Measurements from ENCODE around the gene E2F3.

E2F3 gene

DNA sequence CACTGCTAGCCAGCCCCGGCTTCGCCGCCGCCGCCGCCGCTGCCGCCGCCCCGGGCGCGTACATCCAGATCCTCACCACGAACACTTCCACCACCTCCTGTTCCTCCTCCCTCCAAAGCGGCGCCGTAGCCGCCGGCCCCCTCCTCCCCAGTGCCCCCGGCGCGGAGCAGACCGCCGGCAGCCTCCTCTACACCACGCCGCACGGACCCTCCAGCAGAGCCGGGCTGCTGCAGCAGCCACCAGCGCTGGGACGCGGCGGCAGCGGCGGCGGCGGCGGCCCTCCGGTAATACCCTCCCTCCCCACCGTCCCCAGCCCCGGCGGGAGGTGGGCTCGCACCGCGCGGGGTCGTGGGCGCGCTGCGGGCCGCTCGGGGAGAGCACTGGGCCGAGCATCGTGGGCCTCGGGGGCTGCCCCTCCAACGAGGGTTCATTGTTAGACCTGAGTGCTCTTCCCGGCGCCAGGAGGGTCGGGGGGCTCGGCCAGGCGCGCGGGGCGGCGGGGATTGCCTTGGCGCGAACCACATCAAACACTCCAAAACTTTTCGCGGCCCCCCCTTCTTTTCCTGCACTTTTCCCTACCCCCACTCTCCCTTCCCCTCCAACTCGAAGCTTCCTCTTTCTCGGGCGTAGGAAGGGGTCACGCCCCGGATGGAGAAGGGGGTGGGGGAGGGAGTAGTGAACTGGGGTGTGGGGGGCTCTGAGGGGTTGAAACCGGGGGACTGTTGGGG is 827 bp downstream of the E2F3 start:
- peak in 1 of 2 donors; percentile 39 for DNase-seq (ENCODE audit: low read depth in 2 of 2)

GRCh38 chr6:20403070-20403765 is 1.5 kb downstream of the E2F3 start:
- peak; percentile 88 to 92 for DNase-seq (ENCODE audit: low read depth in 2 of 2)

DNA sequence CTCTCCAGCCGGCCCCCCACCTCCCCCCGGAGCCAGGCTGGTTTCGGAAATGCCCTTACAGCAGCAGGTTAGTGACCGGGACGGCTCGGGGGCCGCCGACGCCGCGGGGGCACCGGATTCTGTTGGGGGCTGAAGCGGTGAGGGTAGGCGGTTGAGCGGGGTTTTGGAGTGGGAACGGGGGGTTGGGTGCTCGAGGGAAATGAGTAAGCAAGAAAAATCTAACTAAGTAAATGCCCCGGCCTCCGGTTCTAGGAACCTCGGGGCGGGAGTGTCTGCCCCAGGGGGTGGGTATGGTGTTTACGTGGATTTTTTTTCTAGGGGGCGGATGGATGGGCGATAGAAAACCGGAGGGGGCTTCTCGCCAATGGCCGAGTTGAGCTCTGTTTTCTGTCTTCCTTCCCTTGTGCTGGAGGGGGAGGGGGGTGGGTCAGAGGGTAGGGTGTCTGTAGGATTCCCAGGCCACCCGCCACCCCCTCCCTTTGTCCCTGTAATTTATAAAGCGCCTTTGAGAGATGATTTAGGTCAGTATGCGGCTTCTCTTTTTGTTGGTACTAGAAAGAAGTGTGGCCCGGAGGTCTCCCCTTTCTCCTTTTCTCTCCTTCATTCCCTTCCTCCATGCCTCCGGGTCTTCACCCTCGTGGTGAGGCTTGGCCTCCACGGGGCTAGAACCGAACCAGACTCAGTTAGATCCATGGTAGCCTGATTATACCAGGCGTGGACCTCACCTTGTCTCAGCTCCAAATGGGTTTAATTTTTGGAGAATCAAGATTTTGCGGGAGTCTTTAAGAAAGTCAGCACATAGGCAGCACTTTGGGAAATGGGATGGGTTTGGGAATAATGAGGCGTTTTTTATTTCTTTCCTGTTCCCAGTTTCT is 2.3 kb downstream of the E2F3 start:
- peak; percentile 73 to 75 for DNase-seq (ENCODE audit: low read depth in 2 of 2)

DNA sequence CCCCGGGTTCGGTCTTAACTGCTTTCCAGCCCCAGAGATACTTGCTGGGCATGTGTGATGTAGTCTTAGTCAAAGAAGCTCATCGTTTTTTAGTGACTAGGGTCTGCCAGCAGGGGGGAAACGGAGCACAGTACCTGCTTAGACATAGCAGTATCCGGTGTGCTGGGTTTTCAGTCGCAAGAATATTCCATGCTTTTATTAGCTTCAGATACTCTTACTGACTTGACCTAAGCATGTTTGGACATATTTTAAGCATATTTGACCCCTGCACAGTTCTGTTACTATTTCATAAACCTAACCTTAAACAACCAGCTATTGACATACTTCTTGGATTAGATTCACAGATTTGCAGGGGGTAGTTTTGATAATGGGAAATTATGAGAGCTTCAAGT is 3.0 kb downstream of the E2F3 start:
- peak; percentile 36 to 57 for DNase-seq (ENCODE audit: low read depth in 2 of 2)

GRCh38 chr6:20408851-20409250 is 7.2 kb downstream of the E2F3 start:
- DNase-seq (ENCODE audit: low read depth in 2 of 2) = no peak

- DNase-seq (ENCODE audit: low read depth in 2 of 2) = no peak
Measured at GRCh38 chr6:20409427-20409971, 7.8 kb downstream of the E2F3 start.

- no peak for DNase-seq (ENCODE audit: low read depth in 2 of 2)
Measured at GRCh38 chr6:20411544-20411943, 9.9 kb downstream of the E2F3 start.

DNA sequence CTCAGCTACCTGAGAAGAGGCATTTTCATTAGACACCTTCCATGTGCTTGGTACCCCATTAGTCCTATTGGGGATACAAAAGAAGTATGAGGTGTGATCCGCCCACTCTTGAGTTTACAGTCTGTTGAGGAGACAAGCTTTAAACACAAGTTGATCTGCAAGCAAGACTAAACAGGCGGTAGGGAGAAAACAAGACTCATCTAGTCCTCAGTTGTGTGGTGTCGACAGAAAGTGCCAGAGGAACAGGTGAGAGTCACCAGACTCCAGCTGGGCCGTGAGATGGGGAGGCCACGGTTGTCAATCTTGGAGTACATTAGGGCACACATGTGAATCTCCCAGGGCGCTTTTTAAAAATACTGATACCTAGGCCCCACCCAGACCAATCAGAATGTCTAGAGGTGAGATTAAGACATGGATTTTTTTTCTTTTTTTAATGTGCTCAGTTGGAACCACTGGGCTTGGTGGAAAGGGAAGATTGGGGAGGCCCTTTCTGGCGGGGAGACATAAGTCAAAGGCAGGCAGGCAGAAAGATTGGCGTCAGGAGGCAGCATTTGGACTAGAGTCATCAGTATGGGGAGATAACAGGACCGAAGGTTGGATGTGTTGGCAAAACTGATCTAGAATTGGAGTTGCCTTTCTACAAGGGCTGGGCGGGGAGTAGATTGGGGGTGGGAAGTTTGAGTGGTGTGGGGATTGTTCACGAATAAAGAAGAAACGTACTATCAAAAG is 10.4 kb downstream of the E2F3 start:
- DNase-seq (ENCODE audit: low read depth in 2 of 2) = no peak

DNA sequence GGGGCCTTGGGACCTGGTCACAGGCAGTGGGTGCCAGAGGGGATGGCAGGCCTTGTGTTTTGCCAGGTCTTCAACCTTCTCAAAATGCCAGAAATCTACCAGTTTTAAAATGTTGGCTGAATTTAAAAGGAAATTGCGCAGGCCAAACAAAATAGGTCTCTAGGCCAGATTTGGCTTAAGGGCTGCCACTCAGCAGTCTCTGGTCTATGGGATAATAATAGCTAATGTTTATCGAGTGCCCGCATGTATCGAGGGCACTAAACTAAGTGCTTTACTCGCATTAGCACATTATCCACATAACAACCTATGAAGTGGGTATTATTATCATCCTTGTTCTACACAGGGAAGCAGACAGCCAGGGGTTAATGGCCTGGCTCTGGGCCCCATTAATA is 11.0 kb downstream of the E2F3 start:
- DNase-seq (ENCODE audit: low read depth in 2 of 2) = no peak

- no peak for DNase-seq (ENCODE audit: low read depth in 2 of 2)
Measured at GRCh38 chr6:20413826-20414225, 12.1 kb downstream of the E2F3 start.

GRCh38 chr6:20414711-20415110 is 13.0 kb downstream of the E2F3 start:
- no peak for DNase-seq (ENCODE audit: low read depth in 2 of 2)

DNA sequence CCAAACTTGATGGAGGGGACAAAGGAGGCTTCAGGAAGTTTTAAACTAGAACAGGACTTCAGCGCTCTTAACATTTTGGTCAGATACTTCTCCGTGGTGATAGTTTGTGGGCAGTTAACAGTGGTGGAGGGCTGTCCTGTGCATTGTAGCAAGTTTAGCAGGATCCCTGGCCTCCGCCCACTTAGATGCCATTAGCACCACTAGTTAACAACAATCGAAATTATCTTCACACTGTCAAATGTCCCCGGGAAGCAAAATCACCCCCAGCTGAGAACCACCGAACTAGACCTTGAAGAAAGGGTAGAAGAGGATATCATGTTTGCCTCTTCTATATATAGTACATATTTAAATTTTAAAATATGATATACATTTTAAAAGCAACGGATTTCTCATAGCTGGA is 13.6 kb downstream of the E2F3 start:
- no peak for DNase-seq (ENCODE audit: low read depth in 2 of 2)

GRCh38 chr6:20415712-20416454 is 14.2 kb downstream of the E2F3 start:
- DNase-seq (ENCODE audit: low read depth in 2 of 2) = no peak

GRCh38 chr6:20416567-20417345 is 15.1 kb downstream of the E2F3 start:
- no peak for DNase-seq (ENCODE audit: low read depth in 2 of 2)

GRCh38 chr6:20417819-20418218 is 16.1 kb downstream of the E2F3 start:
- no peak for DNase-seq (ENCODE audit: low read depth in 2 of 2)

- no peak for DNase-seq (ENCODE audit: low read depth in 2 of 2)
Measured at GRCh38 chr6:20426177-20427082, 24.8 kb downstream of the E2F3 start.

- DNase-seq (ENCODE audit: low read depth in 2 of 2) = no peak
Measured at GRCh38 chr6:20427856-20428255, 26.2 kb downstream of the E2F3 start.

GRCh38 chr6:20432692-20433091 is 31.0 kb downstream of the E2F3 start:
- no peak for DNase-seq (ENCODE audit: low read depth in 2 of 2)

DNA sequence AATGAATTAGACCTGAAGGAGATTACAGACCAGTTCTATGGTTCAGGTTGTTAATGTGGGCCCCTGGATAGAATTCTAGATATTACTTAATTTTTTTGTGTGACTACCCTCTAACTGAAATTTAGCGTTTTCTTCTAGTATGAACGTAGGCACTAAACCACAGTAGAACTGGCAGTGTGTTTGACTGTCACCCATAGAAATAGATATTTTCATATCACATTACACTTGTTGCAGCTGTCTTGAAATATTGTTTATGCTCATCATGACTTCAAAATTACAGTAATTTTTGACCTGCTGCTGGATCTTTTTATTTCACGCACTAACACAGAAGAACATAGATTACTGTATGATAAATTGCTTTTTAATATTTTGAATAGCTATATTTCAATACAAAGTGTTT is 31.6 kb downstream of the E2F3 start:
- DNase-seq (ENCODE audit: low read depth in 2 of 2) = no peak
